Measurements from ENCODE around the gene MEPE. TPM values are rescaled to one million over a fixed set of nuclear protein-coding genes. Genes with fewer than 3 reads are reported as not detected.

Gene MEPE
- total RNA-seq, 1 experiment from 2014 or later: not detected

- Histone ChIP-seq H3K9ac (ENCODE audit: low read length) (no peak overlapping the region), H4K20me1 (ENCODE audit: insufficient read depth) (no peaks in the 10 kb centered on the region), H2AFZ (ENCODE audit: low read depth, low read length, poor library complexity, severe bottlenecking) (no peak overlapping the region), H3K9me3 (ENCODE audit: control insufficient read depth in 1 of 2, insufficient read depth in 1 of 2, low read depth in 1 of 2, low read length in 2 of 2) (no peaks in the 10 kb centered on the region), H3K27me3 (ENCODE audit: insufficient read depth, low read length) (no peaks in the 10 kb centered on the region), H3K9me2 (ENCODE audit: insufficient read depth) (no peaks in the 10 kb centered on the region), H3K79me2 (ENCODE audit: insufficient read depth, low read length) (no peaks in the 10 kb centered on the region), H3K36me3 (ENCODE audit: control insufficient read depth in 1 of 2, insufficient read depth in 2 of 2, low read length in 2 of 2) (no peaks in the 10 kb centered on the region), H3K4me2 (ENCODE audit: low read length) (no peak overlapping the region), H3K4me3 (replicated peaks in 1 of 2; ENCODE audit: low read depth in 1 of 2, low read length in 2 of 2) (no peak overlapping the region), H3K27ac (ENCODE audit: low read depth, low read length) (no peak overlapping the region), H3K4me1 (ENCODE audit: control insufficient read depth in 1 of 2, insufficient read depth in 2 of 2, low read length in 2 of 2) (0 out of 4 replicates have a peak, but pooled peaks cover 0 to 2% of the 10 kb centered on the region in 2 experiments)
- ChIA-PET RAD21 (ENCODE audit: low non-redundant PET in 1 of 2, low total read pairs in 2 of 2, uncharacterized antibody in 2 of 2, unreplicated experiment in 2 of 2) (no interaction called here), POLR2A (no interaction called here), CTCF (interaction anchor here (1.3 kb wide), 1 partner anchor 13 kb away, joined by 3 read pairs; no protein-coding TSS in a partner anchor)
- TF ChIP-seq, protein P1, sequence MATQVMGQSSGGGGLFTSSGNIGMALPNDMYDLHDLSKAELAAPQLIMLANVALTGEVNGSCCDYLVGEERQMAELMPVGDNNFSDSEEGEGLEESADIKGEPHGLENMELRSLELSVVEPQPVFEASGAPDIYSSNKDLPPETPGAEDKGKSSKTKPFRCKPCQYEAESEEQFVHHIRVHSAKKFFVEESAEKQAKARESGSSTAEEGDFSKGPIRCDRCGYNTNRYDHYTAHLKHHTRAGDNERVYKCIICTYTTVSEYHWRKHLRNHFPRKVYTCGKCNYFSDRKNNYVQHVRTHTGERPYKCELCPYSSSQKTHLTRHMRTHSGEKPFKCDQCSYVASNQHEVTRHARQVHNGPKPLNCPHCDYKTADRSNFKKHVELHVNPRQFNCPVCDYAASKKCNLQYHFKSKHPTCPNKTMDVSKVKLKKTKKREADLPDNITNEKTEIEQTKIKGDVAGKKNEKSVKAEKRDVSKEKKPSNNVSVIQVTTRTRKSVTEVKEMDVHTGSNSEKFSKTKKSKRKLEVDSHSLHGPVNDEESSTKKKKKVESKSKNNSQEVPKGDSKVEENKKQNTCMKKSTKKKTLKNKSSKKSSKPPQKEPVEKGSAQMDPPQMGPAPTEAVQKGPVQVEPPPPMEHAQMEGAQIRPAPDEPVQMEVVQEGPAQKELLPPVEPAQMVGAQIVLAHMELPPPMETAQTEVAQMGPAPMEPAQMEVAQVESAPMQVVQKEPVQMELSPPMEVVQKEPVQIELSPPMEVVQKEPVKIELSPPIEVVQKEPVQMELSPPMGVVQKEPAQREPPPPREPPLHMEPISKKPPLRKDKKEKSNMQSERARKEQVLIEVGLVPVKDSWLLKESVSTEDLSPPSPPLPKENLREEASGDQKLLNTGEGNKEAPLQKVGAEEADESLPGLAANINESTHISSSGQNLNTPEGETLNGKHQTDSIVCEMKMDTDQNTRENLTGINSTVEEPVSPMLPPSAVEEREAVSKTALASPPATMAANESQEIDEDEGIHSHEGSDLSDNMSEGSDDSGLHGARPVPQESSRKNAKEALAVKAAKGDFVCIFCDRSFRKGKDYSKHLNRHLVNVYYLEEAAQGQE (IDR thresholded peaks at IDR 0.05; ENCODE audit: low read depth): no peak
- TF ChIP-seq ZNF274 (IDR thresholded peaks at IDR 0.05; ENCODE audit: low read depth, low read length): no peak
- TF ChIP-seq, protein P2, sequence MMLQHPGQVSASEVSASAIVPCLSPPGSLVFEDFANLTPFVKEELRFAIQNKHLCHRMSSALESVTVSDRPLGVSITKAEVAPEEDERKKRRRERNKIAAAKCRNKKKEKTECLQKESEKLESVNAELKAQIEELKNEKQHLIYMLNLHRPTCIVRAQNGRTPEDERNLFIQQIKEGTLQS (IDR thresholded peaks at IDR 0.05): no peak
- no peak for TF ChIP-seq POLR2AphosphoS5 (IDR thresholded peaks at IDR 0.05; ENCODE audit: low read depth, low read length)
- no peak for TF ChIP-seq EZH2 (IDR thresholded peaks at IDR 0.05)
- TF ChIP-seq POLR2A (IDR thresholded peaks at IDR 0.05; ENCODE audit: borderline replicate concordance, extremely low read depth, insufficient read depth, insufficient read length): no peak
- no peak for TF ChIP-seq JUND (IDR thresholded peaks at IDR 0.05)
- no peak for TF ChIP-seq EGR1 (IDR thresholded peaks at IDR 0.05; ENCODE audit: low read depth)
- TF ChIP-seq RAD21 (IDR thresholded peaks at IDR 0.05; ENCODE audit: low read depth): no peak
- no peak for TF ChIP-seq CEBPB (IDR thresholded peaks at IDR 0.05; ENCODE audit: low read depth)
- TF ChIP-seq ELF1 (IDR thresholded peaks at IDR 0.05; ENCODE audit: borderline replicate concordance, low read depth): no peak
- no peak for TF ChIP-seq SP1 (IDR thresholded peaks at IDR 0.05; ENCODE audit: low read depth)
- no peak for TF ChIP-seq ZFX (IDR thresholded peaks at IDR 0.05)
- no peak for TF ChIP-seq EZH2phosphoT487 (IDR thresholded peaks at IDR 0.05; ENCODE audit: borderline replicate concordance)
- no peak for TF ChIP-seq MAX (IDR thresholded peaks at IDR 0.05)
- TF ChIP-seq SRF (IDR thresholded peaks at IDR 0.05; ENCODE audit: low read depth): no peak
- no peak for TF ChIP-seq CBX3 (IDR thresholded peaks at IDR 0.05; ENCODE audit: low read depth)
- no peak for DNase-seq (ENCODE audit: low read depth, low spot score)
- no TSS peak for BruUV-seq (replicated peaks)
- no peak for ATAC-seq
- intact Hi-C loops (cut with micrococcal nuclease): loop anchor here (5.0 kb wide), 2 partner anchors 483 to 563 kb away; no protein-coding TSS in a partner anchor
Observed at GRCh38 chr4:87835743-87836142, 3.0 kb downstream of the MEPE start.
